Activated T-helper 2 cell treated with anti-CD3 and anti-CD28 coated beads, Interferon-gamma antibody, Interleukin-2, Interleukin-4, amounts not matched to agents 10 μg/mL and 5 μg/mL and 100 μg/mL, durations not matched to agents 14 hours and 24 hours and 36 hours (primary cell): Measurements from ENCODE around the gene GALK2. TPM values are rescaled to one million over a fixed set of nuclear protein-coding genes. Genes with fewer than 3 reads are reported as not detected.

Experiments used
- DNase-seq: peaks from one replicate; pipeline ENCODE4 v3.0.0; 2021; ENCODE audit warnings: low spot score
- H3K27ac Mint-ChIP-seq: one replicate; pipeline ENCODE4 v1.8.0; 2021; ENCODE audit warnings: mixed read lengths
- H3K27me3 Mint-ChIP-seq: one replicate; pipeline ENCODE4 v1.8.0; 2021; ENCODE audit warnings: low read depth, mixed read lengths
- H3K36me3 Mint-ChIP-seq: one replicate; pipeline ENCODE4 v1.8.0; 2021; ENCODE audit warnings: low read depth, mixed read lengths
- H3K4me1 Mint-ChIP-seq: one replicate; pipeline ENCODE4 v1.8.0; 2021; ENCODE audit warnings: low read depth, mixed read lengths
- H3K4me3 Mint-ChIP-seq: one replicate; pipeline ENCODE4 v1.8.0; 2021; ENCODE audit warnings: low read depth, mild to moderate bottlenecking, moderate library complexity, mixed read lengths
- H3K9me3 Mint-ChIP-seq: one replicate; pipeline ENCODE4 v1.8.0; 2021; ENCODE audit warnings: mixed read lengths
- intact Hi-C: fragments of 100-400 bp; cut with micrococcal nuclease; formaldehyde crosslinking; loops from one replicate; pipeline ENCODE4 v1.15.1; 2023
- total RNA-seq: library from RNA; stranded (reverse); gene quantifications from 2 replicates; pipeline ENCODE4 v1.2.3, GENCODE V29; 2022

The GALK2 gene
- total RNA-seq, 1 donor from 2014 or later = 33.3 TPM

- Mint-ChIP-seq H3K4me3 (no peak overlapping the region), H3K4me1 (peaks cover 34% of the 10 kb centered on the region), H3K27ac (no peak overlapping the region), H3K27me3 (no peaks in the 10 kb centered on the region), H3K36me3 (peaks cover 24% of the 10 kb centered on the region), H3K9me3 (no peaks in the 10 kb centered on the region)
- intact Hi-C loops = no loop called here
- DNase-seq = no peak
These were observed 21.3 kb upstream of the GALK2 start for GRCh38 chr15:49148727-49149126.

- H3K4me1 Mint-ChIP-seq = peaks cover 43% of the 10 kb centered on the region
- H3K9me3 Mint-ChIP-seq = no peaks in the 10 kb centered on the region
- H3K27ac Mint-ChIP-seq = no peak overlapping the region
- DNase-seq = no peak
- intact Hi-C loops = loop anchor here (10.0 kb wide), 2 partner anchors 817 to 993 kb away; partner anchors contain the start of gene DUT
- peaks cover 25% of the 10 kb centered on the region for H3K36me3 Mint-ChIP-seq
- H3K27me3 Mint-ChIP-seq = no peaks in the 10 kb centered on the region
- H3K4me3 Mint-ChIP-seq = no peak overlapping the region
These were observed 18.2 kb upstream of the GALK2 start for GRCh38 chr15:49151831-49152230.

- Mint-ChIP-seq H3K4me1 (peaks cover 48% of the 10 kb centered on the region), H3K4me3 (peak overlapping the region; percentile 15), H3K27ac (no peak overlapping the region)
These were observed 17.3 kb upstream of the GALK2 start for GRCh38 chr15:49152552-49153312.

GRCh38 chr15:49154359-49154758 lies 15.7 kb upstream of the GALK2 start:
- Mint-ChIP-seq H3K27ac (peak overlapping the region; percentile 99), H3K27me3 (no peaks in the 10 kb centered on the region), H3K4me3 (peak overlapping the region; percentile 100), H3K36me3 (peaks cover 18% of the 10 kb centered on the region), H3K9me3 (no peaks in the 10 kb centered on the region), H3K4me1 (peaks cover 45% of the 10 kb centered on the region)
- no peak for DNase-seq
- intact Hi-C loops = loop anchor here (2.0 to 10.0 kb wide), 5 partner anchors 188 to 990 kb away; partner anchors contain the start of genes CEP152, DTWD1, DUT and FAM227B

More at GRCh38 chr15:49152552-49153312, 17.3 kb upstream of the GALK2 start:
- H3K36me3 Mint-ChIP-seq = peaks cover 25% of the 10 kb centered on the region
- no peak for DNase-seq
- H3K27me3 Mint-ChIP-seq = no peaks in the 10 kb centered on the region
- H3K9me3 Mint-ChIP-seq = no peaks in the 10 kb centered on the region
- intact Hi-C loops = loop anchor here (10.0 kb wide), 2 partner anchors 818 to 992 kb away; partner anchors contain the start of gene DUT

GRCh38 chr15:49154799-49155109 lies 15.3 kb upstream of the GALK2 start:
- Mint-ChIP-seq H3K4me1 (peaks cover 45% of the 10 kb centered on the region), H3K27me3 (no peaks in the 10 kb centered on the region), H3K4me3 (peak overlapping the region; percentile 100), H3K9me3 (no peaks in the 10 kb centered on the region), H3K27ac (peak overlapping the region; percentile 99), H3K36me3 (peaks cover 18% of the 10 kb centered on the region)
- intact Hi-C loops = loop anchor here (1.0 to 10.0 kb wide), 9 partner anchors 16 to 990 kb away; partner anchors contain the start of genes CEP152, DTWD1, DUT and EID1
- DNase-seq = no peak

- Mint-ChIP-seq H3K36me3 (peaks cover 18% of the 10 kb centered on the region), H3K4me1 (peaks cover 44% of the 10 kb centered on the region), H3K27me3 (no peaks in the 10 kb centered on the region), H3K9me3 (no peaks in the 10 kb centered on the region), H3K4me3 (peak within 1 kb of the TSS; percentile 100), H3K27ac (peak within 1 kb of the TSS; percentile 99)
- intact Hi-C loops = loop anchor here (1.0 to 10.0 kb wide), 9 partner anchors 15 to 990 kb away; partner anchors contain the start of genes CEP152, DTWD1, DUT and EID1
- DNase-seq = peak; percentile 94
These were observed 14.8 kb upstream of the GALK2 start, which contains the start of gene COPS2 for GRCh38 chr15:49155110-49155833. Gene COPS2 (minus strand): TSS chr15:49155599. CDS start chr15:49155578, 21 bp downstream.

- Mint-ChIP-seq H3K9me3 (no peaks in the 10 kb centered on the region), H3K27me3 (no peaks in the 10 kb centered on the region), H3K27ac (peak overlapping the region; percentile 99), H3K4me1 (peaks cover 42% of the 10 kb centered on the region), H3K4me3 (peak overlapping the region; percentile 100), H3K36me3 (peaks cover 15% of the 10 kb centered on the region)
- no peak for DNase-seq
- intact Hi-C loops = loop anchor here (1.0 to 10.0 kb wide), 9 partner anchors 14 to 989 kb away; partner anchors contain the start of genes CEP152, DTWD1, DUT and EID1
These were observed 14.0 kb upstream of the GALK2 start for GRCh38 chr15:49155834-49156627.

GRCh38 chr15:49163678-49164077 lies 6.4 kb upstream of the GALK2 start:
- no peak for DNase-seq
- Mint-ChIP-seq H3K9me3 (no peaks in the 10 kb centered on the region), H3K4me3 (no peak overlapping the region), H3K27ac (no peak overlapping the region), H3K4me1 (peaks cover under 1% of the 10 kb centered on the region), H3K27me3 (no peaks in the 10 kb centered on the region), H3K36me3 (no peaks in the 10 kb centered on the region)
- intact Hi-C loops = no loop called here

GRCh38 chr15:49164865-49165264 lies 5.2 kb upstream of the GALK2 start:
- H3K4me3 Mint-ChIP-seq = no peak overlapping the region
- no peak overlapping the region for H3K27ac Mint-ChIP-seq
- no peaks in the 10 kb centered on the region for H3K36me3 Mint-ChIP-seq
- H3K9me3 Mint-ChIP-seq = no peaks in the 10 kb centered on the region
- DNase-seq = no peak
- no peaks in the 10 kb centered on the region for H3K27me3 Mint-ChIP-seq
- peaks cover 7% of the 10 kb centered on the region for H3K4me1 Mint-ChIP-seq
- intact Hi-C loops = no loop called here

GRCh38 chr15:49168016-49168415 lies 2.0 kb upstream of the GALK2 start:
- peaks cover 20% of the 10 kb centered on the region for H3K4me1 Mint-ChIP-seq
- H3K27me3 Mint-ChIP-seq = no peaks in the 10 kb centered on the region
- no peak overlapping the region for H3K4me3 Mint-ChIP-seq
- H3K9me3 Mint-ChIP-seq = no peaks in the 10 kb centered on the region
- intact Hi-C loops = no loop called here
- H3K27ac Mint-ChIP-seq = no peak overlapping the region
- peaks cover 6% of the 10 kb centered on the region for H3K36me3 Mint-ChIP-seq
- no peak for DNase-seq

- H3K27me3 Mint-ChIP-seq = no peaks in the 10 kb centered on the region
- H3K27ac Mint-ChIP-seq = peak overlapping the region; percentile 55
- no peaks in the 10 kb centered on the region for H3K9me3 Mint-ChIP-seq
- DNase-seq = no peak
- peaks cover 36% of the 10 kb centered on the region for H3K4me1 Mint-ChIP-seq
- peaks cover 23% of the 10 kb centered on the region for H3K36me3 Mint-ChIP-seq
- peak overlapping the region; percentile 96 for H3K4me3 Mint-ChIP-seq
- intact Hi-C loops = no loop called here
These were observed 1.7 kb downstream of the GALK2 start for GRCh38 chr15:49171790-49172189.

GRCh38 chr15:49174902-49175301 lies 4.9 kb downstream of the GALK2 start:
- DNase-seq = no peak
- no peaks in the 10 kb centered on the region for H3K27me3 Mint-ChIP-seq
- intact Hi-C loops = no loop called here
- no peak overlapping the region for H3K27ac Mint-ChIP-seq
- no peaks in the 10 kb centered on the region for H3K9me3 Mint-ChIP-seq
- no peak overlapping the region for H3K4me3 Mint-ChIP-seq
- peaks cover 28% of the 10 kb centered on the region for H3K4me1 Mint-ChIP-seq
- H3K36me3 Mint-ChIP-seq = peaks cover 30% of the 10 kb centered on the region
